Cardiac fibroblast (primary cell): ENCODE results near the gene WNK2.

Experiments
- DNase-seq, 2 donors: peaks; one replicate each; pipeline versions ENCODE4 v3.0.0 to v3.0.0-alpha.2; 2010; ENCODE audit warnings: low read depth in 2 of 2
- H3K4me3 ChIP-seq, 2 donors: replicated peaks in 1 of 2; 1 replicate in 1 of 2; 2 replicates in 1 of 2; pipeline ENCODE4 v1.5.1; 2011; ENCODE audit warnings: low read depth in 2 of 2, low read length in 2 of 2, mild to moderate bottlenecking in 2 of 2, moderate library complexity in 1 of 2
- CTCF ChIP-seq: IDR thresholded peaks from one replicate; pipeline ENCODE4 v1.5.1; 2011; ENCODE audit warnings: low read depth, mild to moderate bottlenecking, low read length, inconsistent platforms

The WNK2 gene

GRCh38 chr9:93295456-93296076, 111.6 kb downstream of the WNK2 start:
- no peak for DNase-seq

GRCh38 chr9:93296889-93297480, 113.0 kb downstream of the WNK2 start:
- no peak for DNase-seq
- no peak overlapping the region for H3K4me3 ChIP-seq
- TF ChIP-seq CTCF = no peak

More at GRCh38 chr9:93295456-93296076, 111.6 kb downstream of the WNK2 start:
- TF ChIP-seq CTCF = no peak
- H3K4me3 ChIP-seq = no peak overlapping the region

- DNase-seq = no peak
- TF ChIP-seq CTCF = no peak
- H3K4me3 ChIP-seq = no peak overlapping the region
These were observed 113.9 kb downstream of the WNK2 start for GRCh38 chr9:93297659-93298497.

- no peak for DNase-seq
- TF ChIP-seq CTCF = no peak
- H3K4me3 ChIP-seq = no peak overlapping the region
These were observed 114.8 kb downstream of the WNK2 start for GRCh38 chr9:93298498-93299417.

- no peak for TF ChIP-seq CTCF
- no peak for DNase-seq
- no peak overlapping the region for H3K4me3 ChIP-seq
These were observed 115.7 kb downstream of the WNK2 start for GRCh38 chr9:93299418-93300174.

GRCh38 chr9:93300175-93300572, 116.2 kb downstream of the WNK2 start:
- H3K4me3 ChIP-seq = no peak overlapping the region
- TF ChIP-seq CTCF = no peak
- no peak for DNase-seq
